HG03139 (cell line): ENCODE results near the gene PMEPA1.

Experiments used
- ATAC-seq: cut with Tn5 transposase; IDR thresholded peaks from one replicate; pipeline ENCODE4 v1.9.1; 2021; ENCODE audit not compliant: unreplicated experiment

PMEPA1 gene

DNA sequence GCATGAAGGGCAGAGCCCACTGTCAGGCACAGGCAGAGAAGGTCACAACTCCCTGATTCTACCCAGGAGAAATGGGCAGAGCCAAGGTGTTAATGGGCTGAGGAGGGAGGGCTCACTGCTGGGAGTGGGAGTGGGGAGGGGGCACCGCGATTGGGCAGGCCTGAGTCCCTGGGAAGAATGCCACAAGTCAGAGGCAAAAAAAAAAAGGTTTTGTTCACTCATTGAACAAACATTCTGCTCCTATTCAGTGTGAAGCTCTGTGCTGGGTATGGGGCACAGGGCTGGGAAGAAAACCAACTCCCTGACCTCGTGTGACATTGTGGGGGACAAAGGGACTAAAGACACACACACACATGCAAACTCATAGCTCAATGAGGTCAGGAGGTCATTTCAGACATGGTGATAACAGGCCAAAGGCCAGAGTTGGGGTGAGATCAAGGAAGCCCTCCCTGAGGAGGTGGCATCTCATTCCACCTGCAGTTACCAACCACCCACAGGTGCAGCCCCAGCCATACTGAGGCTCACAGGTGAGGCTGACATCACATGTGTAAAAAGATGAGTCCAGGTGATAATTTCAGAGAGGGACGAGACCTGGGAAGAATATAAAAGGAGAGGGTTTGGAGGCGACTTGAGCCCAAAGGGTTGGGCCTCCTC is 3.2 kb upstream of the PMEPA1 start:
- ATAC-seq = no peak

- ATAC-seq = no peak
These were observed 2.5 kb upstream of the PMEPA1 start for GRCh38 chr20:57712341-57712740.

DNA sequence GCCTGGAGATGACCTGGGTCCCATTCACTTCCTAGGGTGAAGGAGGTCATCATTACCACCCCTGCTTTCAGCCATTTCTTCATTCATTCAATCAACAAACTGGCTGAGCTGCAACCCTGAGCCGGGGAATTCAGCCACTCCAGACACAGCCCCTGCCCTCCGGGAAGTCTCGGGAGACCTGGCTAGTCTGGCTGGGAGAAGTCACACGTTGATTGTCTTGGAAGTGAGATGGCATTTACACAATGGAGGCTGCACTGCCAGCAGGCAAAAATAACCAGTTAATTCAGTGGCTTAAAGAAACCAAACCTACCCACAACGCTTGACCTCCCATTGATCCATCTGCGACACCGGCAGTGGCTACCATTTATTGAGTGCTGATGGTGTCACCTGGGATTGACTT is 2.0 kb upstream of the PMEPA1 start:
- ATAC-seq = no peak

DNA sequence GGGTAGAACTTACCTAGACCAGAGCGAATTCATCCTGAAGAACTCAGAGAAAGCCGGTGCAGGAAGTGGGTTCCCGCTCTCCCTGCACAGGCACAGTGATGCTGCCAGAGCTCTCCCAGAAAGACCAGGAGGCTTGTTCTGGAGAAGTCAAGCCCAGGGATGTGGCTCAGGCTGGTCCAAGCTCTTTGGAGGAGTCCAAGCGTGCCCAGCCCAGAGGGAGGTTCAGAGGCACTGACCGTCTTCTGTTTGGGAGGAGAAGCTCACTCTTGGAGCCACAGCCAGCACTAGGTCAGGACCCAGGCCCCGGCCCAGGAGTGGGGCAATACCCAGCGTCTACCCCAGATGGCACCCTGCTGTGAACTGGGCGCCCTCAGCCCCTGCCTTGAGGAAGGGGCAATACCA is 1.5 kb upstream of the PMEPA1 start:
- ATAC-seq = no peak

DNA sequence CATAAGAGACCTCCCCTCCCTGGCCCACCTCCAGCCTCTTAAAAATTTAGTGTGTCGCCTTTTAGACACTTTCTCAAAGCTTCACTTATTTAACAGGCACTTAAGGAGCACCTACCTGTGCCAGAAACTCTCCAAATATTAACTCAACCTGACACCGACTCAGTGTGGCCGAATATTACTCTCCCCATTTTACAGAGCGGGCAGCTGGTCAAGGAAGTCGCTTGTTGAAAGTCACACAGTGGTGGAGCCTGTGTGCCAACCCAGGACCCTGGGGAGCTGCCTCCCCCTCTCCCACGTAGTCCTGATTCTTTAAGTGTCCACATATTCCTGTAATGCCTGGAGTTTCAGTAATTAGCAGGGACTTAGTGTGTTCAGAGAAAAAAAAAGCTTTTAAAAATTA is 1.0 kb upstream of the PMEPA1 start:
- no peak for ATAC-seq

GRCh38 chr20:57708694-57709673 is 831 bp downstream of the PMEPA1 start:
- ATAC-seq = no peak

DNA sequence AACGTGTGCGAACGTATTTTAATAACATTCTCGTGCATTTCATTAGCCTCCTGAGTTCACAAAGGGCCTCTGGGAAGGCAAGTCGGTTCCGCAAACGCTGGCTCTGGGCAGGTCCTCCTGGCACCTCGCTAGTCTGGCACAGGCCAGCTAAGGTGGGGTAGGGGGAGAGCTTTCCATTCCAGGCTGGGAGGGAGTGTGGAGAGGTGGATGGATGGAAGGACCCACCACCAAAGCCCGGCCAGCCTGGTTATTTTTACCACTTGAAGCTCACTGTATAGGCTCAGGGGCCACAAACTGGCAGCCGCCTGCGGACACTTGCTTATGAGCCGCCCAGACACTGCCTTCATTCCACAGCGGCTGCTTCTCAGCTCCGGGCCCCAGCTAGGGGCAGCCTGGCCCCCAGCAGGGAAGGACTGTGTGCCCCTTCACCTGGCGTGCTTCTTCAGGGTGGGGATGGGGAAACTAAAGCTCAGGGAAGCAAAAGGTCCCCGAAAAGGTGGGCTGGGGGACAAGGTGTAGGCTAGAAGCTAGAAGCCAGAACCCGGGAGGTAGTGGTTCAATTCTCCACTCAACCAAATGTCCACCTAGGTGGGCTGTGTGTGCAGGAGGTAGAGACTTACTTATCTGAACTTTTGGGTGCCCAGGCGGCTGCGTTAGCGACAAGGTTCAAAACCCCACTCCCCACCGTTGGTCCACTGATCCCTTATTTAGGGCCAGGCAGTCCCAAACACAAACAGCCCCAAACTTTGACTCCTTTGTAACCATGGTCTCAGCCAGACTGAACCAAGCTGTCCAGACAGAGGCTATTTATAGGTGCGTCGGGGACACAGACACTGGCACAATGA is 1.7 kb downstream of the PMEPA1 start:
- no peak for ATAC-seq

GRCh38 chr20:57707320-57707719 is 2.5 kb downstream of the PMEPA1 start:
- ATAC-seq = no peak

- ATAC-seq = no peak
These were observed 4.5 kb downstream of the PMEPA1 start for GRCh38 chr20:57705127-57705899.

DNA sequence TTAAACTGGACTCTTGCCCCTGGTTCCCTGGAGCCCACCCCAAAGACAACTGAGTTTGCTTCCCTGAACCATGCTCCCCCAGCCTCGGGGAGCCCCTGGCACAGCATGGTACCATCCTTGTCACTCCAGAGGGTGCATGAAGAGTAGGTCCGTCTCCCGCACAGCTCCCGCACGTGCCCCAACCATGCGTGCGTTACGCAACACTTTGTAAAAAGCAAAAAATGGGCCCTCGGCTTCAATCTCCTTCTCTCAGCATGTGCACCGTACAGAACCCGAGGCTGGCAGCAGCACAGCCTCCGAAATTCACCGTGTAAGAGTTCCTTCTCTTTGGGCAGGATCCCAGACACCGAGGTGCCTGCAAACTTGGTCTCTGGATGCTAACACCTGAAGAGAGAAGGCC is 5.6 kb downstream of the PMEPA1 start:
- no peak for ATAC-seq

GRCh38 chr20:57703013-57703412 is 6.8 kb downstream of the PMEPA1 start:
- ATAC-seq = no peak

DNA sequence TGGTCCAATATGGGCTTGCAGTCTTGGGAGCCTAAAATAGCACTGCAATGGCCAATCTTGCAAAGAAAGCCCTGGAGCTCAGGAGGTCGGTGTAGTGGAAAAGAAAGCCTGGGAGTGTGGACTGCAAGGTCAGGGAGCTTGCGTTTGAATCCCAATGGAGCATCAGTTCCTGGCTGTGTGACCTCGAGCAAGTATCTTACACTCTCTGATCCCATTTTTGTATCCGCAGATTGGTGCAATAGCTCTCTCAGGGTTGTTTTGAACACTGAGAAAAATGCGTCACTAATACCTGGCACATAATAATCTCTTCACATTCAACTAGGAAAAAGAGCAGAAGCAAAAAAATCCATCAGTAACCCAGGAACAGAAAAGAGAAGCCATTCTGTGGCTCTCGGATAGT is 7.3 kb downstream of the PMEPA1 start:
- ATAC-seq = no peak

- no peak for ATAC-seq
These were observed 7.7 kb downstream of the PMEPA1 start for GRCh38 chr20:57702091-57702490.

GRCh38 chr20:57701651-57702050 is 8.2 kb downstream of the PMEPA1 start:
- ATAC-seq = no peak

DNA sequence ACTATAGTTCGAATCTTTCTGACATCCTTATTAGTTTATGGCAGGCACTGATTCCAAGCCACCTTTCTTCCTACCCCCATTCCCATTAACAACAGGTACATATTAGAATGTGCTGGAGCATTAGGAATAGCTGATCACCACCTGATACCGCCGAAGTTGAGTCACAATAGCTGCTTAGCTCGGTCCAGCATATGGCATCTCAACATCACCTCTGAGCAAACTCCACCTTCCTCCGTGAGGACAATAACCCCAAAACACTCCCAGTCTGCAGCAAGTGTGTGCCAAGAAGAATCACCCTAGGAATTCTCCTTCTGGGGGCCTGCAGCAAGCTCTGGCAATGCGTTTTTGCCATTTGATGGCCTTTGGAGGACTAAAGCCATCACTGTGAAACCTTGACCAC is 8.7 kb downstream of the PMEPA1 start:
- ATAC-seq = no peak

- no peak for ATAC-seq
These were observed 10.4 kb downstream of the PMEPA1 start for GRCh38 chr20:57699395-57699794.

DNA sequence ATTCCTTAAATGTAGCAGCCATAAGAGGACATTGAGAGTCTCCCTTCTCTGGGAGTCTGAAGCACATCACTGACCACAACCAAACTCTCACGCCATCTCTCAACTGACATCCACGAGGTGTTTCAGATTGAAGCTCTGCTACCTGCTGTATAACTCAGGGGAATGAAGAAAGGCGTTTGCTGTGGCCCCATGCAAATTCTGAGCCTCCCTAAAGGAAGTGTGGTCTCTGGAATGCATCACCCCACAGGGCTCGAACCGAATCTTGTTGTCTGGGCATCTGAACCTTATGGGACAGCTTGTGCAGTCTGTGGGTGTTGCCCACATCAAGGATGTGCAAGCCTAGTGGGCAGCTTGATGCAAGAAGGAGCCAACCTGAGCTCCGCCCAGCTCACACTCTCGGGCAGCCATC is 10.9 kb downstream of the PMEPA1 start:
- ATAC-seq = no peak

DNA sequence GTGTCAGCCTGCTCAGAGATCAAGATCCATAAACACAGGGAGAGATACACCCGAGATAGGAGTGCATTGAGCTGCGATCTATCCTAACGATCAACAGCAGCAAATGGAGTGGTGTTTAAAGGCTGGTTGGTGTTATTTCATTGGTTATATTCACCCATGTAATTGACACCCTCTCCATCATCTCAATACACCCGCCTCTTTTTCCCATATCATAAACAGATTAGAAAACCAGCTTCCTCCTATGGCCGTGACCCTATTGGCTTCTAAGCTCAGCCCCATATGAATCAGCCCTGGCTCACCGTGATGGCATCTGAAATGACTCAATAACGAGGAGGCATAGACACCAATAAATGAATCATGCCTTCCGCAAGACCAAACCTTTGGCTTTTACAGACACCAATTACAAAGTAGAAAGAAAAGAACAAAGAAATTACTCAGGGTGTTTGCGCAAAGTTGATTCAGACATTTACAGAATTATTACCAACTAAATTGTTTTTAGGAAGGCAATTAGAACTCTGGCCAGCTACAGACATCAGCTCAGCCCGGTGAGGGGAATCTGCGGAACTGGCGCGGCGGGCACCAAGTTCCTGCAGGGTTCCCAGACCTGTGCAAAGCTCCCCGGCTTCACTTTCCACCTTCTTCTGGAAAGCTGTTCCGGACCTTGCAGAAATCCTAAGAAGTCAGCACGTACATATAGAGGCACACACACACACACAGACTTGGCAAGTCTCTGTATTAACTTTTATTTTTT is 11.5 kb downstream of the PMEPA1 start:
- ATAC-seq = no peak

DNA sequence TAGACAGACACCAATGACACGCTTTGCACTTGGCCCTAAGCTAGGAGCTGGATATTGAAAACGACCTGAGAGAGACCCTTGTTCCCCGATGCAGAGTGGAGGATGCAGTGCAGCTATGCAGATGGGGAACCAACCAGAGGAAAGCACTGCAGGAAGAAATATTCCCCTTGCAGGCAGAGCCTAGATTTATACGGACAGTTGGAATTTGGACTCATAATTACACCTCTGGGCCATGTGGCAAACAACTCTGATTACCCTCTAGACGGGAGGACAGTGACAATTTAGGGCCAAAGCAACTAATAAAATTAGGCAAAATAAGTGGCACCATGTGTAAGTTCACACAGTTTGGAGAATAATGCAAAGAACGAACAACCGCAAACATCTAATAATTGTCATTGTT is 12.3 kb downstream of the PMEPA1 start:
- ATAC-seq = no peak

- ATAC-seq = no peak
These were observed 13.3 kb downstream of the PMEPA1 start for GRCh38 chr20:57696401-57696961.
